Right lobe of liver (tissue), 6 donors: Measurements from ENCODE around the gene ENTPD8. TPM values are rescaled to one million over a fixed set of nuclear protein-coding genes. Genes with fewer than 3 reads are reported as not detected.

Experiments used
- ATAC-seq, 4 donors: fragments of 200-7000 bp; cut with Tn5 transposase; one replicate each; pipeline ENCODE4 v1.9.1; 2020; ENCODE audit warnings: mild to moderate bottlenecking in 4 of 4, moderate library complexity in 4 of 4
- DNase-seq, 3 donors: peaks; one replicate each; pipeline ENCODE4 v3.0.0-alpha.2; 2020
- H3K27ac ChIP-seq, 3 donors: fragments of 200-600 bp; one replicate each; pipeline ENCODE4 v1.8.0; 2022
- H3K27me3 ChIP-seq, 2 donors: fragments of 200-600 bp; one replicate each; pipeline ENCODE4 v1.8.0; 2022
- H3K36me3 ChIP-seq, 4 donors: fragments of 200-600 bp; sonication (generic) in 1 of 4; one replicate each; pipeline versions ENCODE4 v1.5.1 to v1.8.0; 2017 to 2022; ENCODE audit warnings: control low read depth in 1 of 4
- H3K4me1 ChIP-seq, 4 donors: fragments of 200-600 bp; sonication (generic) in 1 of 4; one replicate each; pipeline versions ENCODE4 v1.5.1 to v1.8.0; 2017 to 2022; ENCODE audit warnings: control low read depth in 1 of 4
- H3K4me3 ChIP-seq, 3 donors: fragments of 200-600 bp; one replicate each; pipeline ENCODE4 v1.8.0; 2022
- H3K9me3 ChIP-seq, 4 donors: fragments of 200-600 bp; sonication (generic) in 1 of 4; one replicate each; pipeline versions ENCODE4 v1.5.1 to v1.8.0; 2017 to 2022; ENCODE audit warnings: control low read depth in 1 of 4
- POLR2A ChIP-seq: fragments of 450-650 bp; IDR thresholded peaks from one replicate; pipeline ENCODE4 v1.6.1; 2017; ENCODE audit warnings: antibody characterized with exemption, mild to moderate bottlenecking
- WGBS: methylation state at CpG from one replicate; pipeline ENCODE4 v1.1.6; 2018; ENCODE audit warnings: low coverage, low lambda C conversion rate; ENCODE audit not compliant: insufficient coverage; ENCODE audit errors: missing lambda C conversion rate; 5-methylcytosine and 5-hydroxymethylcytosine counted together
- intact Hi-C, 2 donors: fragments of 100-400 bp; cut with DNase I; formaldehyde crosslinking; loops; one replicate each; pipeline versions ENCODE4 v1.11.2 to v1.14.1; 2022
- total RNA-seq, 6 experiments: library from RNA; depleted of rRNA in 2 of 6; stranded (reverse); fragments of >200 nt in 2 of 6; fragmentation: NEBNext Ultra II Directional in 3 of 6; extraction: Animal tissue kit (Norgen Biotek cat#: 25700) in 3 of 6; gene quantifications; one replicate each; pipeline versions ENCODE4 v1.1.0 to v1.2.4, GENCODE V29; 2016 to 2023
- TF ChIP-seq, protein P1 (sequence below), 4 donors: fragments of 200-600 bp in 3 of 4; fragments of 450-650 bp in 1 of 4; IDR thresholded peaks; one replicate each; pipeline versions ENCODE4 v1.5.1 to v1.8.0; 2016 to 2022; ENCODE audit warnings: antibody characterized with exemption in 4 of 4, mild to moderate bottlenecking in 2 of 4
- donor health status: DM: no; HTN: yes; CAD: no.
- donor health status: DM: no; HTN: no; CAD: no.
- donor health status: DM: no; HTN: no; CAD: no.
- donor health status: DM: no; HTN: yes; CAD: no.
- donor health status: DM: no; HTN: yes; CAD: no.

The ENTPD8 gene
- total RNA-seq, 6 experiments from 2014 or later, result 3.3 to 11.5 (median 7.5) TPM

DNA sequence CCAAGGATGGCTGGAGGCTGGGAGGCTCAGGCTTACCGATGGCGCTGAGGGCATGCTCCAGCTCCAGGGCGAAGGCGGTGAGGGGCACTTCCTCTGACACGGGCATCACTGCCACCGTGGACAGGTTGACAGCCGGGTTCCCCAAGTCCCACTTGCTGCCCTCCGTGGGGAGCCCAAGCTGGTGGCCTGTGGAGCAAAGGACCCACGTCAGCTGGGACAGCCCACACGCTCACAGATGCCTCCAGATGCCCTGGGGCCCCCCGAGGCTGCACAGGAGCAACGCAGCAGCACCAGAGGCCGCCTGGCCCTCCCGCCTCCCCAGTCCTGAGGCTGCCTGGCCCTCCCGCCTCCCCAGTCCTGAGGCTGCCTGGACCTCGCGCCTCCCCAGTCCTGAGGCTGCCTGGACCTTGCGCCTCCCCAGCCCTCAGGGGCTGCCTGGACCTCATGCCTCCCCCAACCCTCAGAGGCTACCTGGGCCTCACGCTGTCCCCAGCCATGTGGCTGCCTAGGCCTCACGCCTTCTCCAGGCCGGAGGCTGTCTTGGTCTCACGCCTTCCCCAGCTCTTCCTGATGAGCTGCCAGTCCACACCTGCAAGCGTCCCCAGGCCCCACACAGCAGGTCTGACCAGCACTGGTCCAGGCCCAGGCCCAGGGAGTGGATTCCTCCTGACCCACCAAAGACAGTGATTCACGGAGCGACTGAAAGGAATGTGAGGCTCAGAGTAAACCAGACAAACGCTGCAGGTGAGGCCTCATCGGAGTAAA is 43.6 kb upstream of the ENTPD8 start:
- Histone ChIP-seq H3K27me3 (no peaks in the 10 kb centered on the region), H3K9me3 (no peaks in the 10 kb centered on the region), H3K27ac (no peak overlapping the region), H3K4me3 (no peak overlapping the region), H3K36me3 (peaks cover 0 to 2% (median 0%) of the 10 kb centered on the region in 4 donors), H3K4me1 (peaks cover 0 to 12% (median 6%) of the 10 kb centered on the region in 4 donors)
- intact Hi-C loops, result no loop called here
- 82% methylated on average over 4 of the region's 27 CpGs for whole genome bisulfite sequencing
- no peak for TF ChIP-seq POLR2A
- TF ChIP-seq, protein P1, sequence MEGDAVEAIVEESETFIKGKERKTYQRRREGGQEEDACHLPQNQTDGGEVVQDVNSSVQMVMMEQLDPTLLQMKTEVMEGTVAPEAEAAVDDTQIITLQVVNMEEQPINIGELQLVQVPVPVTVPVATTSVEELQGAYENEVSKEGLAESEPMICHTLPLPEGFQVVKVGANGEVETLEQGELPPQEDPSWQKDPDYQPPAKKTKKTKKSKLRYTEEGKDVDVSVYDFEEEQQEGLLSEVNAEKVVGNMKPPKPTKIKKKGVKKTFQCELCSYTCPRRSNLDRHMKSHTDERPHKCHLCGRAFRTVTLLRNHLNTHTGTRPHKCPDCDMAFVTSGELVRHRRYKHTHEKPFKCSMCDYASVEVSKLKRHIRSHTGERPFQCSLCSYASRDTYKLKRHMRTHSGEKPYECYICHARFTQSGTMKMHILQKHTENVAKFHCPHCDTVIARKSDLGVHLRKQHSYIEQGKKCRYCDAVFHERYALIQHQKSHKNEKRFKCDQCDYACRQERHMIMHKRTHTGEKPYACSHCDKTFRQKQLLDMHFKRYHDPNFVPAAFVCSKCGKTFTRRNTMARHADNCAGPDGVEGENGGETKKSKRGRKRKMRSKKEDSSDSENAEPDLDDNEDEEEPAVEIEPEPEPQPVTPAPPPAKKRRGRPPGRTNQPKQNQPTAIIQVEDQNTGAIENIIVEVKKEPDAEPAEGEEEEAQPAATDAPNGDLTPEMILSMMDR (IDR thresholded peaks at IDR 0.05), result no peak
- ATAC-seq, result no peak
- DNase-seq, result peak in 1 of 3 donors; percentile 52

DNA sequence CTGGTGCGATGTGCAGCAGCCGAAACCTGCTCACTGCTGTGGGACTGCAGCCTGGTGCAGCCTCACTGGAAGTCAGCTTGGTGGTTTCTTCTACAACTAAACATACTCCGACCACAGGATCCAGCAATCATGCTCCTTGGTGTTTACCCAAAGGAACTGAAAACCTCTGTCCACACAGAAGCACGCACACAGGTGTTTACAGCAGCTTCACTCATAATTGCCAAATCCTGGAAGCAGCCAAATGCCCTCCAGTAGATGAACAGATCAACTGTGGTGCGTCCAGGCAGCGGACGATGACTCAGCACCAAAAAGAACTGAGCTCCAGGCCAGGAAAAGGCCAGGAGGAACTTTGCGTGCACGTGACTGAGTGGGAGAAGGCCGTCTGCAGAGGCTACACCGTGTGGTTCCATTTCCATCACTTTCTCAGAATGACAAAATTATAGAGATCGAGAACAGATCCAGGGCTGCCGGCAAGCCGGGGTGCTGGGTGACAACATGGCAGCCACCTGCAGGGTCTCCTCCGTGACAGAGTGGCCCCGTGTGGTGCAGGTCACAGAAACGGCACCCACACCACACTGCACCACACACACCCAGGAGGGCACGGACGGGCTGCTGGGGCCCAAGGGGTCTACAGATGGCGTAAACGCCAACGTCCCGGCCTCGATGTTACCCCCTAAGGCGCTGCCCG is 41.1 kb upstream of the ENTPD8 start:
- Histone ChIP-seq H3K27ac (peak overlapping the region; percentile 38 to 90 (median 75)), H3K36me3 (no peaks in the 10 kb centered on the region), H3K27me3 (no peaks in the 10 kb centered on the region), H3K9me3 (no peaks in the 10 kb centered on the region), H3K4me3 (no peak overlapping the region), H3K4me1 (peaks cover 0 to 12% (median 6%) of the 10 kb centered on the region in 4 donors)
- peak; percentile 81 to 91 (median 89) for DNase-seq
- ATAC-seq, result peak; percentile 83 to 94 (median 90)
- 36% methylated on average over 15 of the region's 26 CpGs for WGBS
- intact Hi-C loops, result no loop called here
- TF ChIP-seq POLR2A, result no peak
- TF ChIP-seq, protein P1 (IDR thresholded peaks at IDR 0.05), result no peak

DNA sequence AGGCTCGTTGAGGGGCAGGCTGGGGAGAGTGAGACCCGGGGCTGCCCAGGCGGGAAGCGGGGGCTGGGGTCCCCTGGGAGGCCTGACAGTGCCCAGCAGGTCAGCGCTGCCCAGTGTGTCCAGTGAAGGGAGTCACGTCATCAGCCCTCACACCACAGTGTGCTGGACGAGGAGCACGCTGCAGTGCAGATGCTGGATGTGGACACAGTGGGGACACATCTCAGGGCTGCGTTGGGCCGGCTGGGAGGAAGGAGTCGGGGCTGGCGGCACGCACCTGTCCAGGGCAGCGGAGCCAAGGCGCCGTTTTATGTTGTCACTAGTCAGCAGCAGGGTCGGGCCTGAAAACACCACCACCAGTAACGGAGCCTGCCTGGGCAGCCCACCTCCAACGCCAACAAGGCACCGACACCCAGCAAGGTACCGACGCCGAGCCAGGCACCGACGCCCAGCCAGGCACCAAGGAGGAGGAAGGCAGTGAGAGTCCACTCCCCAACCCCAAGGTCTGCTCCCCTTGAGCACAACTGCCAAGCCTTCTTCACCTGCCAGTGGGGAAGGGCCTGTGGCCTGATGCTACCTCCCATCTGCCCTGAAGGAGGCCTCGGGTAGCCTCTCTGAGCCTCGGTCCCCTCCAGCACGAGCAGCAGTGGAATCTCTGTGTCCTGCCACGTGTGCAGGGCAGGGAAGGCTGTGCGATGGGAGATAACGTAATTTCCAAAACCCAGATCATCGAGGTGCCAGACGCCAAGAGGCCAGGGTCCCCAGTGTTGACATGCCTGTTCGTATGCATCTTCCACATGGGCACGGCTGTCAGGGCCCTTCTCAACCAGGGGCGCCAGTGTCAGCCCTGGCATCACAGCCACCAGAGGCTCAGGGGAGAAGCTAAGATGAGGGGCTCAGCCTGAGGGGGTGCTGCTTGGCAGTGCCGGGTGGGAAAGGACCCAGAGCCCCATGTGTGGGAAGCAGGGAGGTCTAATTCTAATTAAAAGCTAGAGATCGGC is 39.8 kb upstream of the ENTPD8 start:
- H3K36me3 ChIP-seq, result no peaks in the 10 kb centered on the region
- intact Hi-C loops, result no loop called here
- DNase-seq (peak; percentile 23 to 59 (median 46)), ATAC-seq (no peak)
- 100% methylated on average over 1 of the region's 38 CpGs for WGBS
- H3K27me3 ChIP-seq, result no peaks in the 10 kb centered on the region
- no peak overlapping the region for H3K4me3 ChIP-seq
- TF ChIP-seq, protein P1 (IDR thresholded peaks at IDR 0.05), result no peak
- no peak for TF ChIP-seq POLR2A
- peak overlapping the region in 1 of 3 donors; percentile 90 for H3K27ac ChIP-seq
- H3K9me3 ChIP-seq, result peaks cover 0 to 1% (median 0%) of the 10 kb centered on the region in 4 donors
- H3K4me1 ChIP-seq, result peaks cover 0 to 12% (median 6%) of the 10 kb centered on the region in 4 donors
